HG02852 (cell line): Measurements from ENCODE around the gene RTN4.

Experiments
- ATAC-seq: cut with Tn5 transposase; IDR thresholded peaks from one replicate; pipeline ENCODE4 v1.9.1; 2021; ENCODE audit warnings: mild to moderate bottlenecking, moderate library complexity; ENCODE audit not compliant: unreplicated experiment

Gene RTN4

DNA sequence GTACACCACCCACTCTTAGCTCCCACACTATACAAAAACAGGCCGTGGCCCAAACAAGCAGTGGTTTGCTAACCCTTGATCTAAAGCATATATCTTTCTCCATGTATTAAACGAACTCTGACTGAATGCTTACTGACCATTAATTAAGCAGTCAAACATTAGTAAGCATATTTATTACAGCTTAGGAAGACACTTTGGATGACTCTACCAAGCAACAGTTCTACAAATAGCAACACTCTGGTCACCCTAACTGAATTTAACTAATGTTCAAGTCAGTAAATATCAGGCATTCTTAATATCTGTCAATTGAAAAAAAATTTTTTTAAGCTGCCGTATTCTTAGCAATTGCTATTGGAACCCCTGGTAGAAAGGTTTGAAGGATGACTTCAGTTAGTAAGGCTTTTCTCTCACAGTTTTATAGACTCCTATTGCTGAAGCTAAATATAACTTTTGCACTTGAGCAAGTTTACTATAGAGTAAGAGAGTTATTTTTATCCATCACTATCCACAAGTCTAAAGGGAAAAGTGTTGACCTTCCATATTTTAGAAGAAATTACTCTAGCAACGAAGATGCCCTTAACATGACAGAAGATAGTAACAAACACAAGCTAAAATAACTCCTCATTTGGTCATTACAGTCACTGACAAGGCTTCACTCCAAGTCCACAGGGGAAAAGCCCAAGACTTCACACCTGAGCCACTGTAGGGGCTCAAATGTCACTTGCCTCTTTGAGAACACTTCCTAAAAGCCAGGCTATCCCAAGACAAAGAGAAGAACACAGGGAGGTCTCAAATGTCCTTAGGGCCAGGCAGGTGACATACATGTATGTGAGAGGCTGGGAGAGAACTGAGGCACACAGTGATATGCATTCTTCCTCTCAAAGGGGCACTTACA, 74.4 kb downstream of the RTN4 start:
- no peak for ATAC-seq

DNA sequence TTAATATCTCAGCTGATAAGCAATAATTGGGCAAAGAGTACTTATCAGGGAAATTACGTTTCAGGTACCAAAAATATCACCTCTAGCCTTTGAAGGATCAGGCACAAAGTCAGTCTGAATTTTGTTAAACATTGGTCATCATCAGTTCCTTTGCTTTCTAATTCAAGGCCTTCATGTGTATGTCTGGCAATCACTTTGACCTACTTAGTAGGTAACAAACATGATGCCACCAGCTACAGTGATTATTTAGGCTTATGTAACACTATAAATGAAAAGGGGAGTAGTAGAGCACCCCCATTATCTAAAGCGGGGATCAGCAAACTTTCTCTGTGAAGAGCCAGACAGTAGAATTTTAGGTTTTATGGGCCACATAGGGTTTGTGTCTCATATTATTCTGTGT, 75.1 kb downstream of the RTN4 start:
- ATAC-seq = no peak

DNA sequence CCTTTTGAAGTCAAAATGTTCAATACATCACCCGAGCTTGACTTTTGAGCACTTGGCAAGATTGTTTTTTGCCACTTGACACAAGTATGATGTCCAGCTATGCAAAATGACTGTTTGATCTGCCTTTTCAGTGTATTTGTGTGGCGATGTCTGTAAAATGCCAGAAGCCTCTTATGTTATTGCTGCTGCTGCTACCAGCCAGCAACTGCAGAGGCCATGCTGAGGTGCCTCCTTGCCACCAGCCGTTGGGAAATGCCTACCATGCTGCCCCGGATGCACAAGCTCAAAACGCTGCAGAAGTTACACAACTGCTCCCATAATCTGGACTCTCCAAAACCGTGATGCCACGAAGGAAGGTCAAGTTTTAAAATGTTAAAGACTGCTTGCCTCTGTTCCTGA, 80.3 kb downstream of the RTN4 start:
- no peak for ATAC-seq

GRCh38 chr2:54969295-54969939, 80.8 kb downstream of the RTN4 start:
- ATAC-seq = no peak

DNA sequence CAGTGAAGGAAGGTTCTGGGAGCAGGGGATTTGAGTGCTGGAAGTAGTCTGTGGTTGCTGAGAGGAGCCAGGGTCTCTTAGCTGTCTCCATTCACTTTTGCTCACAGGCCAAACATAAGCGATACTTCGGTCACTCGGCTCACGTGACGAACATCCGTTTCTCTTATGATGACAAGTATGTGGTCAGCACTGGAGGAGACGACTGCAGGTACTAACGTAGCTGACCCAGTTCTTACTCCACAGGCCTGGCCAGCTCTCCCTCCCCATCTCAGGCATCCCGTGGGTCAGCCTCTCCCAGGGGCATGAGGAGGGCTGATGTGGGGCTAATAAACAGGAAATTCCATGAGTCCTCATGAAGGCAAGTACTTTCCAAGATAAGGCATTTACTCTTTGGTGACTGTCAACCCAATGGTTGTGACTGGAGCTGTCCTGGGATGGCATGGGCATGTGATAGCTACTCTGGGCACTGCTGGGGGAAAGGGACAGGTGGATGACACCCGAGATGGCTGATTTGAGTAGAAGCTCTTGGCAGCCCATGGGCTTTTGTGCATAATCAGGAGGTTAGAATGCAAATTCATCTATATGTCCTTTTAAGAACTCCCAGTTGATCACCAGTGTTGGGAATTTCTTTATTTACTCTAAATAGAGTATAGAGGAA, 81.6 kb downstream of the RTN4 start:
- no peak for ATAC-seq

DNA sequence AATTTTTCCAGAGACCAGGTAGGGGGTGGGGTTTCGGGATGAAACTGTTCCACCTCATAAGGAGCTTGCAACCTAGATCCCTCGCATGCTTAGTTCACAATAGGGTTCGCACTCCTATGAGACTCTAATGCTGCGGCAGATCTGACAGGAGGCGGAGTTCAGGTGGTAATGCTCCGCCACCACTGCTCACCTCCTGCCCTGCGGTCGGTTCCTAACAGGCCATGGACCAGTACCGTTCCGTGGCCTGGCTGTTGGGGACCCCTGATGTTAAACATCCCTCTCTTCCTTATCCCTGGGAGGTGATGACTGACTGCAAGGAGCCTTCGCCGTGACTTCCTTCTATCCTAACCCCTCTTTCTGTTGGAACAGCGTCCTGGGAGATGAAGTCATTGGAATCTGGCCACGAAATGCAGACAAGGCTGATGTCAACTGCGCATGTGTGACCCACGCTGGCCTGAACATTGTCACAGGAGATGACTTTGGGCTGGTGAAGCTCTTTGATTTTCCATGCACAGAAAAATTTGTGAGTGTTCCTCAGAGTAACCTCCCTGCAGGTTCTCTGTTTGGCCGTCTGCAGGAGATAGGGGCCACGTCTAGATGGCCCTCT, 82.4 kb downstream of the RTN4 start:
- ATAC-seq = no peak

DNA sequence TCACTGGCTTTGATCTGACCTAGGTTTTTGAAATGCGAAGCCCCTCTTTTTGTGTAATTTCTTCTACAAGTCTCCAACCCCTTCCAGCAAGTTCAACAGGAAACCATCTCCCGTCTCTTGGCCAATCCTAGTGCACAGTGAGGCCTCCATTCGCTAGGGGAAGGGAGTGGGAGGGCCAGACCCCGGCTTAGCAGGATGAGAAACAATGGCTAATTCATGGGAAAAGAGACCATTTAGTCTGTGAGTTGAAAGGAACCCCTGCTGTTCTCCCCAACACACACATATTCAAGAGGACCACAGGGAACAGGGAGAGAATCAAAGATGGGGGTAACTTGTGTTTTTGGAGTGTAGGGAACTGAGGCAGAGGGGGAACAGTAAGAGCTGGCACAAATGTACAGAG, 83.0 kb downstream of the RTN4 start:
- no peak for ATAC-seq

- no peak for ATAC-seq
Observed at GRCh38 chr2:54966837-54967236, 83.4 kb downstream of the RTN4 start.

DNA sequence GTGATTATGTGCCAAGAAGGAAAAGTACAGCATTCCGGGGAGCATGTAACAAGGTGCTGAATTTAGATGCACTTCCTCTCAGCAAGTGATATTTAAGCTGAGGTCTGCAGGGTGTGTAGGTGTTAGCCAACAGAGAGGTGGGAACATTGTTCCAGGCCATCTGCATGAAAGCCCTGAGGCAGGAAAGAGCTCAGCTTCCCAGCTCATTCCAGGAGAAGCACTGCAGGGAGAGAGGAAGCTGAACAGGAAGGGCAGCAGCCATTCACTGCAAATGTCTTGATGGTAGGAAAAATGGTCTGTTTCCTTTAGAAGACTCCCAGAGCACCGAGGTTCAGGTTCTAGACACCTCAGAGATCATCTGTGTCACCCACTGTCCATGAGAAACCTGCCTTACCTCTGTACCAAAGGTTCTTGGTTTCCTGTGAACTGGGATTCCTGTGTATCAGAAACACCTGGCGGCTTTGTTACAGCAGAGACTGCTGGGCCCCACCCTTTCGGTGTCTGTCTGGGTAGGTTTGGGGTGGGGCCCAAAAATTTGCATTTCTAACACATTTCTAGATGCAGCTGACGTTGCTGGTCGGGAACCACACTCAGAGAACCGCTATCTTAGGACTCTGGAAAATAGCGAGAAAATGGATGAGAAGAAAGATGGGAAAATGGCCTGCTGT, 84.0 kb downstream of the RTN4 start:
- no peak for ATAC-seq

- no peak for ATAC-seq
Observed at GRCh38 chr2:54965425-54965824, 84.8 kb downstream of the RTN4 start.

GRCh38 chr2:54964816-54965215, 85.4 kb downstream of the RTN4 start:
- no peak for ATAC-seq

GRCh38 chr2:54964271-54964670, 86.0 kb downstream of the RTN4 start:
- no peak for ATAC-seq

DNA sequence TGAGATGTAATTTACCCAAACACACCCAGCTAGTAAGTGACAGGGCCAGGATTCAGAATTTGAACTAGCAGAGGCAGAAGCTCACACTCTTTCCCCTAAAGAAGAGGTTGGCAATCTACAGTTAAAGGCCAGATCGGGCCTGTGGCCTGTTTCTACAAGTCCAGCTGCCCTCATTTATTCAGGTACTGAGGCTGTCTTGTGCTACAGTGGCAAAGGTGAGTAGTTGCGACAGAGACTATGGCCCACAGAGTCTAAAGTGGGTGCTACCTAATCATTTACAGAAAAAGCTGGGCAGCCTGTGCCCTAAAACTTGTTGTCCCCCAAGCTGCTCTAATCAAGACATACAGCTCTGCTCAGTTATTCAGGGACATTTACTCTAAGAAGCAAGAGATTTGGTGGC, 86.8 kb downstream of the RTN4 start:
- no peak for ATAC-seq

- no peak for ATAC-seq
Observed at GRCh38 chr2:54962935-54963440, 87.3 kb downstream of the RTN4 start.

GRCh38 chr2:54962511-54962910, 87.7 kb downstream of the RTN4 start:
- no peak for ATAC-seq

DNA sequence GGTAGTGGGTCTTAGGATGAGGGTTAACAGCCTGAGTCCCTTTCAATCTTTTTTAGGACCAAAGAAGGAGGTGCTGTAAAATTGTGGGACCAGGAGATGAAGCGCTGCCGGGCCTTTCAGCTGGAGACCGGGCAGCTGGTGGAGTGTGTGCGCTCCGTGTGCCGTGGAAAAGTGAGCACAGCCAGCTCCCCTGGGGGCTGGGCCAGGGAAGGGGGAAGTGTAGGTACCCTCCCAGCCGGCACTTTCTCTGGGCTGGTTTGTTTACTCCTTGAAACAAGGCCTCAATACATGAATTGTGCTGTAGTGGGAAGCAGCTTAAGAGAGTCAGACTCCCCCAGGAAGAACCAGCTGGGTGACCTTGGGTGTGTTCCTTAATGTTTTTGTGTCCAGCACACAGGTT, 90.1 kb downstream of the RTN4 start:
- ATAC-seq = no peak

DNA sequence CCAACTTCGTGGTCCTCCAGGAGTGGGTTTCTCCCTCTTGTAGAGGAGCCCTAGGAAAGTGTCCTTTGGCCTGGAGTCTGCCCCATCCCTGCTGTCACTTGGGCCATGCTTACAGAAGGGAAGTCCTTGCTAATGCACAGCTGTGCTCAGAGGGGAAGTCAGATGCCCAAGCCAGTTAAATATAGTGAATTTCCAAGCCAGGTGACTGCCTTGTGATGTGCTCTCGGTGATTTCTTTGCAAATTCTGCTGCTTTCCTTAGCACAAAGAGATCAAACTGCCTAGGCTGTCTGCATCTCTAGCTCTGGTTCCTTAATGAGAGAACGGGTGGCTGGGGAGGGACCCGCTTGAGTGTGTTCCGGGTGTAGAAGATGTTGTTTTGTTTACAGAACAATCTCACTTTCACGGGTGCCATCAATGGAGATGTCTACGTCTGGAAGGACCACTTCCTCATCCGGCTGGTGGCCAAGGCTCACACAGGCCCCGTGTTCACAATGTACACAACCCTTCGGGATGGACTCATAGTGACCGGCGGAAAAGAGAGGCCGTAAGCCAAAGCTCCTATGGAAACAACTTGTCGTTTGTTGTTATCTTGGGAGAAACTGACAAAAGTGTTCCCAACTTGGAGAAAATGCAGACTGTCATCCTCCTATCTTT, 91.4 kb downstream of the RTN4 start:
- no peak for ATAC-seq

- ATAC-seq = no peak
Observed at GRCh38 chr2:54957321-54957999, 92.8 kb downstream of the RTN4 start.

GRCh38 chr2:54956111-54956627, 94.1 kb downstream of the RTN4 start:
- ATAC-seq = no peak
